ENCODE results near the gene HPSE2.

Gene HPSE2

GRCh38 chr10:98465866-98466265 is 769.8 kb downstream of the HPSE2 start:
- H3K9me3 ChIP-seq (ENCODE audit: low read length), result no peaks in the 10 kb centered on the region

GRCh38 chr10:98463976-98464754 is 771.5 kb downstream of the HPSE2 start:
- no peak overlapping the region for H3K27ac ChIP-seq (ENCODE audit: low read depth, low read length)
- H3K4me1 ChIP-seq (ENCODE audit: insufficient read depth, low read length), result peaks cover 5% of the 10 kb centered on the region
- no peak overlapping the region for H3K4me3 ChIP-seq (ENCODE audit: low read depth in 1 of 2, low read length in 2 of 2)
- H3K9me3 ChIP-seq (ENCODE audit: low read length), result no peaks in the 10 kb centered on the region
- H3K36me3 ChIP-seq (ENCODE audit: insufficient read depth, low read length), result no peaks in the 10 kb centered on the region
- H3K27me3 ChIP-seq (ENCODE audit: control insufficient read depth in 1 of 2, insufficient read depth in 2 of 2, low read length in 2 of 2), result no peaks in the 10 kb centered on the region
- H3K9ac ChIP-seq (ENCODE audit: low read length), result no peak overlapping the region

More at GRCh38 chr10:98465866-98466265, 769.8 kb downstream of the HPSE2 start:
- peaks cover 9% of the 10 kb centered on the region for H3K4me1 ChIP-seq (ENCODE audit: insufficient read depth, low read length)
- H3K4me3 ChIP-seq (ENCODE audit: low read depth in 1 of 2, low read length in 2 of 2), result no peak overlapping the region
- no peaks in the 10 kb centered on the region for H3K36me3 ChIP-seq (ENCODE audit: insufficient read depth, low read length)
- no peak overlapping the region for H3K9ac ChIP-seq (ENCODE audit: low read length)
- H3K27ac ChIP-seq (ENCODE audit: low read depth, low read length), result no peak overlapping the region
- H3K27me3 ChIP-seq (ENCODE audit: control insufficient read depth in 1 of 2, insufficient read depth in 2 of 2, low read length in 2 of 2), result no peaks in the 10 kb centered on the region

GRCh38 chr10:98463016-98463415 is 772.6 kb downstream of the HPSE2 start:
- Histone ChIP-seq H3K27me3 (ENCODE audit: control insufficient read depth in 1 of 2, insufficient read depth in 2 of 2, low read length in 2 of 2) (no peaks in the 10 kb centered on the region), H3K4me1 (ENCODE audit: insufficient read depth, low read length) (no peaks in the 10 kb centered on the region), H3K4me3 (ENCODE audit: low read depth in 1 of 2, low read length in 2 of 2) (no peak overlapping the region), H3K9ac (ENCODE audit: low read length) (no peak overlapping the region), H3K36me3 (ENCODE audit: insufficient read depth, low read length) (no peaks in the 10 kb centered on the region), H3K27ac (ENCODE audit: low read depth, low read length) (no peak overlapping the region), H3K9me3 (ENCODE audit: low read length) (no peaks in the 10 kb centered on the region)

GRCh38 chr10:98461500-98461842 is 774.2 kb downstream of the HPSE2 start:
- no peak overlapping the region for H3K27ac ChIP-seq (ENCODE audit: low read depth, low read length)

GRCh38 chr10:98460837-98461499 is 774.7 kb downstream of the HPSE2 start:
- no peaks in the 10 kb centered on the region for H3K4me1 ChIP-seq (ENCODE audit: insufficient read depth, low read length)
- no peaks in the 10 kb centered on the region for H3K9me3 ChIP-seq (ENCODE audit: low read length)
- no peaks in the 10 kb centered on the region for H3K36me3 ChIP-seq (ENCODE audit: insufficient read depth, low read length)
- H3K9ac ChIP-seq (ENCODE audit: low read length), result no peak overlapping the region
- no peaks in the 10 kb centered on the region for H3K27me3 ChIP-seq (ENCODE audit: control insufficient read depth in 1 of 2, insufficient read depth in 2 of 2, low read length in 2 of 2)
- no peak overlapping the region for H3K27ac ChIP-seq (ENCODE audit: low read depth, low read length)
- H3K4me3 ChIP-seq (ENCODE audit: low read depth in 1 of 2, low read length in 2 of 2), result no peak overlapping the region

More at GRCh38 chr10:98461500-98461842, 774.2 kb downstream of the HPSE2 start:
- Histone ChIP-seq H3K9ac (ENCODE audit: low read length) (no peak overlapping the region), H3K27me3 (ENCODE audit: control insufficient read depth in 1 of 2, insufficient read depth in 2 of 2, low read length in 2 of 2) (no peaks in the 10 kb centered on the region), H3K4me3 (ENCODE audit: low read depth in 1 of 2, low read length in 2 of 2) (no peak overlapping the region), H3K36me3 (ENCODE audit: insufficient read depth, low read length) (no peaks in the 10 kb centered on the region), H3K9me3 (ENCODE audit: low read length) (no peaks in the 10 kb centered on the region), H3K4me1 (ENCODE audit: insufficient read depth, low read length) (no peaks in the 10 kb centered on the region)

DNA sequence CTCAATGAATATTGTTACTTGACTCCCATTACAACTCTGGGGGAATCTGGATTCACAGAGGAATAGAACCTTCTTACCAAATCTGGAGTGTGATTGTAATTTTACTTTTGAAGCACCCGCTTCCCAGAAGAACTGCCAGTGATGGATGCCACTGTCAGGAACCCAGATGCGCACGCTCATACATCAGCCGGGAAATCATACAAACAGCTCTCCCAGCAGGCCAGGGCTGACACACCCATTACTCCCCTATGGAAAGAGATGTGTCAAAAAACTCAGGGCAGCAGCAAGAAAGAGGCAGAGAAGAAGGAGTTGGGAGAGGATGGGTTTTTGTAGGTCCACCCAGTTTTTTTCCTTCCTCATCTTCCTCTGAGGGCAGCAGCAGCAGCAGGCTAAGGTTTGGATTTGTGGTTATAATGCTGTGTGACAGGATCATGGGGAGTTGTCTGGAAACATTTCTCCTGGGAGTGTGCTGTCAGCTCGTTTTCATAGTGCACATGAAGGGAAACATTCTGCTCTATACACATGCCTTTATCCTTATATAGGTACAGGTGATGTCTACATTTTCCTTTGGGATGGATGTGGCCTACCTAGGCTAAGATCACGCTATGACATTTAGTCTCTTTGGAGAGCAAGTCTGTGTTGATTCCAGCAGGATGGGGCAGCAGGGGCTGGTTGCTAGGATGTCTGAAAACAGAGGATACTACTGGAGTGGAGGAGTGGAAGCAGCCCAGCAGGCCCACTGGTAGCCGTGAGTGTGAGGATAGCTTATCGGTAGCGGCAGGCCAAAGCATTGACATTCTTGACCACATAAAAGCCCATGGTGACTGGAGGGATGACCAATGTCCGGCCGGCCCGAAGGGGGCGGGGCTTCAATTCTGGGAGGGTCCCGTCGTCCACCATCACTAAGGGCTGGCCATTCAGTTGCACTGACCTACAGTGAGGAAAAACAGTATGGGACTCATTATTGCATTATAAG is 776.6 kb downstream of the HPSE2 start:
- Histone ChIP-seq H3K27me3 (ENCODE audit: control insufficient read depth in 1 of 2, insufficient read depth in 2 of 2, low read length in 2 of 2) (no peaks in the 10 kb centered on the region), H3K4me1 (ENCODE audit: insufficient read depth, low read length) (no peaks in the 10 kb centered on the region), H3K4me3 (ENCODE audit: low read depth in 1 of 2, low read length in 2 of 2) (no peak overlapping the region), H3K36me3 (ENCODE audit: insufficient read depth, low read length) (no peaks in the 10 kb centered on the region), H3K9ac (ENCODE audit: low read length) (no peak overlapping the region), H3K27ac (ENCODE audit: low read depth, low read length) (no peak overlapping the region), H3K9me3 (ENCODE audit: low read length) (no peaks in the 10 kb centered on the region)

GRCh38 chr10:98457721-98458120 is 777.9 kb downstream of the HPSE2 start:
- no peaks in the 10 kb centered on the region for H3K4me1 ChIP-seq (ENCODE audit: insufficient read depth, low read length)
- no peaks in the 10 kb centered on the region for H3K27me3 ChIP-seq (ENCODE audit: control insufficient read depth in 1 of 2, insufficient read depth in 2 of 2, low read length in 2 of 2)
- H3K9ac ChIP-seq (ENCODE audit: low read length), result no peak overlapping the region
- no peaks in the 10 kb centered on the region for H3K9me3 ChIP-seq (ENCODE audit: low read length)
- H3K36me3 ChIP-seq (ENCODE audit: insufficient read depth, low read length), result no peaks in the 10 kb centered on the region
- H3K27ac ChIP-seq (ENCODE audit: low read depth, low read length), result no peak overlapping the region
- H3K4me3 ChIP-seq (ENCODE audit: low read depth in 1 of 2, low read length in 2 of 2), result no peak overlapping the region

- H3K9ac ChIP-seq (ENCODE audit: low read length), result no peak overlapping the region
- H3K4me1 ChIP-seq (ENCODE audit: insufficient read depth, low read length), result no peaks in the 10 kb centered on the region
- H3K27ac ChIP-seq (ENCODE audit: low read depth, low read length), result no peak overlapping the region
- no peaks in the 10 kb centered on the region for H3K9me3 ChIP-seq (ENCODE audit: low read length)
- H3K36me3 ChIP-seq (ENCODE audit: insufficient read depth, low read length), result no peaks in the 10 kb centered on the region
- no peak overlapping the region for H3K4me3 ChIP-seq (ENCODE audit: low read depth in 1 of 2, low read length in 2 of 2)
- H3K27me3 ChIP-seq (ENCODE audit: control insufficient read depth in 1 of 2, insufficient read depth in 2 of 2, low read length in 2 of 2), result no peaks in the 10 kb centered on the region
These were observed 778.8 kb downstream of the HPSE2 start for GRCh38 chr10:98456686-98457482.

DNA sequence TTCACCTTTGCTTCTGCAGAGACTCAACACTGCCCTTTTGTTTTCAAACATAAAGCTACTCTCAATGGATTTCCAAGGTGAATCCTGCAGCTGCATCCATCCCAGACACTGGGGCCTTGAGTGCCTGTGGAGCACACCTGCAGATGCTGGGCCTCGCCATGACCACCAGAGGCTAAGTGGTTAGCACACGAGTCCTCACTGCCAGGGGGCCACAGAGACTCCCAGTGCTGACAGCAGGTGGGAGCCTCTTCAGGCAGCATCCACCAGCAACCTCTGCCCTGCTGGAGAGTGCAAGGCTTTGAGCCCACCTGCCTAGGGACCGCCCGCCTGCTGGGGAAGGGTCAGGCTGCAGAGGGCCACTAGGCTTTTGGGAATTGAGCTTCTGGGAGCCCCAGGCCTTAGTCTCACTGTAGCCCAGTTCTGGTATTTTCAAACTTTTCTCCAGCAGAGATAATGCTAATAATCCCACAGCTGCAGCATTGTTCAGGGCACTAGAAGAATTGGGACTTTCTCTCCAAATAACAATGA is 779.5 kb downstream of the HPSE2 start:
- Histone ChIP-seq H3K4me3 (ENCODE audit: low read depth in 1 of 2, low read length in 2 of 2) (no peak overlapping the region), H3K9me3 (ENCODE audit: low read length) (no peaks in the 10 kb centered on the region), H3K27ac (ENCODE audit: low read depth, low read length) (no peak overlapping the region), H3K36me3 (ENCODE audit: insufficient read depth, low read length) (no peaks in the 10 kb centered on the region), H3K9ac (ENCODE audit: low read length) (no peak overlapping the region), H3K27me3 (ENCODE audit: control insufficient read depth in 1 of 2, insufficient read depth in 2 of 2, low read length in 2 of 2) (no peaks in the 10 kb centered on the region), H3K4me1 (ENCODE audit: insufficient read depth, low read length) (no peaks in the 10 kb centered on the region)

GRCh38 chr10:98453729-98454128 is 781.9 kb downstream of the HPSE2 start:
- Histone ChIP-seq H3K4me3 (ENCODE audit: low read depth in 1 of 2, low read length in 2 of 2) (no peak overlapping the region), H3K27ac (ENCODE audit: low read depth, low read length) (no peak overlapping the region), H3K36me3 (ENCODE audit: insufficient read depth, low read length) (no peaks in the 10 kb centered on the region), H3K27me3 (ENCODE audit: control insufficient read depth in 1 of 2, insufficient read depth in 2 of 2, low read length in 2 of 2) (no peaks in the 10 kb centered on the region), H3K9ac (ENCODE audit: low read length) (no peak overlapping the region), H3K9me3 (ENCODE audit: low read length) (no peaks in the 10 kb centered on the region), H3K4me1 (ENCODE audit: insufficient read depth, low read length) (no peaks in the 10 kb centered on the region)

All from muscle layer of colon (tissue), 2 donors.